K562 (cell line): ENCODE data around the gene ZNF865. TPM values are rescaled to one million over a fixed set of nuclear protein-coding genes. Genes with fewer than 3 reads are reported as not detected.

Experiments used
- CEBPG ChIP-seq, 3 experiments: fragments of 200-800 bp in 1 of 3; sonication (Bioruptor generic) in 1 of 3; sonication (generic) in 1 of 3; formaldehyde crosslinking in 1 of 3; IDR thresholded peaks in 2 of 3; conservative IDR thresholded peaks in 1 of 3; 2 replicates each; pipeline versions ENCODE4 v1.6.1 to v1.8.0; 2016 to 2022; ENCODE audit warnings: missing compliant biosample characterization in 2 of 3, missing genetic modification characterization in 2 of 3, mild to moderate bottlenecking in 1 of 3, missing genetic modification reagents in 1 of 3
- DMBX1 ChIP-seq: fragments of 250-450 bp; sonication (Bioruptor Pico); IDR thresholded peaks from 2 replicates; pipeline ENCODE4 v1.8.0; 2022; ENCODE audit warnings: inconsistent platforms, mild to moderate bottlenecking, moderate library complexity, borderline replicate concordance
- ELF1 ChIP-seq: fragments of 200-800 bp; sonication (Bioruptor generic); IDR thresholded peaks from 2 replicates; pipeline ENCODE4 v1.6.1; 2016; ENCODE audit warnings: missing genetic modification characterization, missing compliant biosample characterization
- ESRRA ChIP-seq: fragments of 450-650 bp; IDR thresholded peaks from 2 replicates; pipeline ENCODE4 v1.6.1; 2014; ENCODE audit warnings: low read depth, mild to moderate bottlenecking, moderate library complexity, borderline replicate concordance
- FOXA3 ChIP-seq, 2 experiments: fragments of 450-650 bp in 1 of 2; sonication (generic) in 1 of 2; formaldehyde crosslinking; IDR thresholded peaks in 1 of 2; conservative IDR thresholded peaks in 1 of 2; 2 replicates each; pipeline versions ENCODE4 v1.4.0 to v1.8.0; 2020 to 2022; ENCODE audit warnings: mild to moderate bottlenecking in 2 of 2, missing genetic modification reagents in 1 of 2
- L3MBTL2 ChIP-seq: fragments of 450-650 bp; IDR thresholded peaks from 2 replicates; pipeline ENCODE4 v1.6.1; 2016; ENCODE audit warnings: mild to moderate bottlenecking, moderate library complexity
- MYC ChIP-seq, 2 experiments: fragments of 250-450 bp in 1 of 2; sonication (Bioruptor Pico) in 1 of 2; IDR thresholded peaks; 2 replicates each; pipeline versions ENCODE4 v1.5.1 to v1.6.1; 2012 to 2021; ENCODE audit warnings: low read depth in 2 of 2, borderline replicate concordance in 1 of 2, improper control_type of control experiment in 1 of 2, low read length in 1 of 2, mild to moderate bottlenecking in 1 of 2, moderate library complexity in 1 of 2
- SNIP1 ChIP-seq: fragments of 450-650 bp; IDR thresholded peaks from 2 replicates; pipeline ENCODE4 v1.7.1; 2017; ENCODE audit warnings: low read depth, mild to moderate bottlenecking
- STAG1 ChIP-seq: sonication (generic); formaldehyde crosslinking; IDR thresholded peaks from 2 replicates; pipeline ENCODE4 v1.5.0; 2020; ENCODE audit warnings: missing genetic modification reagents, borderline replicate concordance
- TGIF2 ChIP-seq: sonication (generic); formaldehyde crosslinking; IDR thresholded peaks from 2 replicates; pipeline ENCODE4 v1.8.1; 2022; ENCODE audit warnings: mild to moderate bottlenecking, missing genetic modification reagents, moderate library complexity
- ZBTB40 ChIP-seq, 2 experiments: fragments of 450-650 bp in 1 of 2; sonication (generic) in 1 of 2; formaldehyde crosslinking in 1 of 2; IDR thresholded peaks; 2 replicates each; pipeline versions ENCODE4 v1.7.1 to v1.9.0; 2016 to 2022; ENCODE audit warnings: inconsistent platforms in 1 of 2, mild to moderate bottlenecking in 1 of 2, missing genetic modification reagents in 1 of 2
- ZNF121 ChIP-seq: sonication (generic); formaldehyde crosslinking; conservative IDR thresholded peaks from 2 replicates; pipeline ENCODE4 v1.8.0; 2022; ENCODE audit warnings: missing genetic modification reagents
- ZNF589 ChIP-seq: fragments of 200-800 bp; sonication (Bioruptor generic); IDR thresholded peaks from 2 replicates; pipeline ENCODE4 v1.6.1; 2016; ENCODE audit warnings: low read depth, missing genetic modification characterization, missing compliant biosample characterization
- ZNF717 ChIP-seq: fragments of 250-450 bp; sonication (Bioruptor Pico); IDR thresholded peaks from 2 replicates; pipeline ENCODE4 v1.5.0; 2021
- ZNF780A ChIP-seq: fragments of 250-450 bp; sonication (Bioruptor Pico); IDR thresholded peaks from 2 replicates; pipeline ENCODE4 v1.5.0; 2021; ENCODE audit warnings: mild to moderate bottlenecking
- polyA plus RNA-seq, 8 experiments: library from polyadenylated mRNA; depleted of rRNA in 4 of 8; stranded (reverse) in 5 of 8; unstranded in 3 of 8; fragments of >200 nt; fragmentation: Nextera tagmentation in 2 of 8; fragmentation: Illumina TruSeq in 1 of 8; extraction: Ambion mirVana in 2 of 8; extraction: Trizol in 1 of 8; gene quantifications; 2 replicates each; pipeline versions ENCODE4 v1.2.1 to v1.2.3, GENCODE V29; 2011 to 2014; ENCODE audit warnings: inconsistent platforms in 1 of 8, missing spikeins in 1 of 8
- total RNA-seq, 7 experiments: library from RNA; depleted of rRNA in 6 of 7; stranded (reverse); fragments of >200 nt in 6 of 7; fragmentation: Illumina TruSeq in 2 of 7; extraction: Trizol in 2 of 7; gene quantifications; 2 replicates each; pipeline versions ENCODE4 v1.2.1 to v1.2.3, GENCODE V29; 2011 to 2021; ENCODE audit warnings: low replicate concordance in 1 of 7
- TF ChIP-seq, protein P1 (sequence below): sonication (generic); formaldehyde crosslinking; IDR thresholded peaks from 2 replicates; pipeline ENCODE4 v1.8.1; 2023; ENCODE audit warnings: mild to moderate bottlenecking, missing genetic modification reagents

ZNF865 gene
- total and polyA plus RNA-seq, 9 of the 15 experiments (the other 6 are each of a cell fraction or from before 2014, with no cell fraction given) = 0.40 to 18.8 (median 1.6) TPM; not detected in 2

GRCh38 chr19:55654868-55655647 lies 49.6 kb downstream of the ZNF865 start, which contains the start of gene U2AF2 (continued):
- TF ChIP-seq, protein P1, sequence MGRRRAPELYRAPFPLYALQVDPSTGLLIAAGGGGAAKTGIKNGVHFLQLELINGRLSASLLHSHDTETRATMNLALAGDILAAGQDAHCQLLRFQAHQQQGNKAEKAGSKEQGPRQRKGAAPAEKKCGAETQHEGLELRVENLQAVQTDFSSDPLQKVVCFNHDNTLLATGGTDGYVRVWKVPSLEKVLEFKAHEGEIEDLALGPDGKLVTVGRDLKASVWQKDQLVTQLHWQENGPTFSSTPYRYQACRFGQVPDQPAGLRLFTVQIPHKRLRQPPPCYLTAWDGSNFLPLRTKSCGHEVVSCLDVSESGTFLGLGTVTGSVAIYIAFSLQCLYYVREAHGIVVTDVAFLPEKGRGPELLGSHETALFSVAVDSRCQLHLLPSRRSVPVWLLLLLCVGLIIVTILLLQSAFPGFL (CRISPR knock-in tag) = no peak
- TF ChIP-seq TGIF2 (CRISPR knock-in tag) = no peak; the same call in 1 of the 2 replicates
- no peak for TF ChIP-seq ZNF121 (CRISPR knock-in tag)
- peak; percentile 97 for TF ChIP-seq MYC (IDR thresholded peaks at IDR 0.05; ENCODE audit: low read depth, low read length)
- TF ChIP-seq MYC (CRISPR knock-in tag; IDR thresholded peaks at IDR 0.05; ENCODE audit: borderline replicate concordance, low read depth) = no peak
- peak; percentile 92 for TF ChIP-seq ELF1 (tag)
- TF ChIP-seq ZNF717 (CRISPR knock-in tag) = no peak
- TF ChIP-seq ZNF780A (CRISPR knock-in tag) = 0 out of 2 replicates have a peak, but pooled peaks have one; percentile 13
- no peak for TF ChIP-seq CEBPG (CRISPR knock-in tag; IDR thresholded peaks at IDR 0.05)
- TF ChIP-seq CEBPG (tag; conservative IDR thresholded peaks at IDR 0.05 in 1 of 2, IDR thresholded peaks at IDR 0.05 in 1 of 2) = no peak
- peak; percentile 93 for TF ChIP-seq ZBTB40 (IDR thresholded peaks at IDR 0.05)
- no peak for TF ChIP-seq ZBTB40 (CRISPR knock-in tag; IDR thresholded peaks at IDR 0.05)
- no peak for TF ChIP-seq DMBX1 (CRISPR knock-in tag)
- TF ChIP-seq ESRRA = no peak
- no peak for TF ChIP-seq SNIP1
- TF ChIP-seq ZNF589 (CRISPR knock-in tag) = no peak; the same call in 1 of the 2 replicates
- TF ChIP-seq L3MBTL2 = peak; percentile 96
- TF ChIP-seq STAG1 (CRISPR knock-in tag) = no peak; the same call in 1 of the 2 replicates
- TF ChIP-seq FOXA3 (CRISPR knock-in tag; conservative IDR thresholded peaks at IDR 0.05 in 1 of 2, IDR thresholded peaks at IDR 0.05 in 1 of 2) = no peak
